Neural progenitor cell (in vitro differentiated cells): Measurements from ENCODE around the gene C13orf42.

Experiments used
- CTCF ChIP-seq: fragments of 200-600 bp; sonication (generic); IDR thresholded peaks from 2 replicates; pipeline ENCODE4 v1.5.1; 2017; ENCODE audit warnings: antibody characterized with exemption, mild to moderate bottlenecking
- EZH2 ChIP-seq: fragments of 200-600 bp; sonication (generic); IDR thresholded peaks from 2 replicates; pipeline ENCODE4 v1.6.1; 2017; ENCODE audit warnings: antibody characterized with exemption, mild to moderate bottlenecking, moderate library complexity
- EZH2phosphoT487 ChIP-seq: fragments of 200-600 bp; sonication (generic); IDR thresholded peaks from 2 replicates; pipeline ENCODE4 v1.6.1; 2017; ENCODE audit warnings: antibody characterized with exemption

DNA sequence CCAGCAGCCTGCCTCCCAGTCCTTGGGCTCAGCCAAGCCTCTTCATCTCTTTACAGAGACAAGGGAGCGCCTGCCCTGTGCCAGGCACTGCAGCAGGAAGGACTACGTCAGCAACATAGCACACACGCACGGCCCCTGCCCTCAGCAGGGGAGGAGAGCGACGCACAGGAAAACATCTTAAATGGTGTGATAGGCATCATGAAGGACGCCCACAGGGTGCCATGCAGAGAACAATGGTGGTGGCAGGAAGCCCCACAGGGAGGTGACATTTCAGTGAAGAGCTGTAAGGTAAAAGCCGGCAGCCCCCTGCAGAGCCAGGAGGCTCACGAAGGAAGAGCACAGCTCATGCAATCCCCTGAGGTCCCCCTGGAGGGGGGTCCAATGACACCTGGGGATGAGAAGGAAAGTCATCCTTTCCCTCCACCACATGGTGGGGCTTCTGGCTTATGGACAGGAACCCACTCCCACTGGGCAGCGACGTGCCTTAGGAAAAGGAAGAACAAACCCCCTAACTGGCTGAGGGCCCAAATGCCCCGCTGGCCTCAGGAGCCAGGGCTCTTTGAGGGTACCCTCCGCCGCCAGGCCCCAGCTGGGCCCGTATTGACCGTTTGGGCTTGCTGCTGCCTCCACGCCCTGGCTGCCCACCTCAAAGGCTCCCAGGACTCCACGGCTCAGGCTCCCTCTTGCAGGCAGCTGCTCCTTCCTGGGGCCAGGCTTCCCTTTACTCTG, 37.3 kb upstream of the C13orf42 start:
- no peak for TF ChIP-seq CTCF
- no peak for TF ChIP-seq EZH2
- no peak for TF ChIP-seq EZH2phosphoT487
